Parietal lobe (tissue), 2 donors: ENCODE data around the gene LILRB2. TPM values are rescaled to one million over a fixed set of nuclear protein-coding genes. Genes with fewer than 3 reads are reported as not detected.

Experiments used
- small RNA-seq: library from RNA; depleted of rRNA; stranded (forward); fragments of <200 nt; gene quantifications from one replicate; pipeline ENCODE3, GENCODE V24; 2014; ENCODE audit warnings: low replicate concordance
- total RNA-seq: library from RNA; depleted of rRNA; stranded (reverse); fragments of >200 nt; gene quantifications from one replicate; pipeline ENCODE4 v1.2.3, GENCODE V29; 2014

The LILRB2 gene
- total RNA-seq = not detected

DNA sequence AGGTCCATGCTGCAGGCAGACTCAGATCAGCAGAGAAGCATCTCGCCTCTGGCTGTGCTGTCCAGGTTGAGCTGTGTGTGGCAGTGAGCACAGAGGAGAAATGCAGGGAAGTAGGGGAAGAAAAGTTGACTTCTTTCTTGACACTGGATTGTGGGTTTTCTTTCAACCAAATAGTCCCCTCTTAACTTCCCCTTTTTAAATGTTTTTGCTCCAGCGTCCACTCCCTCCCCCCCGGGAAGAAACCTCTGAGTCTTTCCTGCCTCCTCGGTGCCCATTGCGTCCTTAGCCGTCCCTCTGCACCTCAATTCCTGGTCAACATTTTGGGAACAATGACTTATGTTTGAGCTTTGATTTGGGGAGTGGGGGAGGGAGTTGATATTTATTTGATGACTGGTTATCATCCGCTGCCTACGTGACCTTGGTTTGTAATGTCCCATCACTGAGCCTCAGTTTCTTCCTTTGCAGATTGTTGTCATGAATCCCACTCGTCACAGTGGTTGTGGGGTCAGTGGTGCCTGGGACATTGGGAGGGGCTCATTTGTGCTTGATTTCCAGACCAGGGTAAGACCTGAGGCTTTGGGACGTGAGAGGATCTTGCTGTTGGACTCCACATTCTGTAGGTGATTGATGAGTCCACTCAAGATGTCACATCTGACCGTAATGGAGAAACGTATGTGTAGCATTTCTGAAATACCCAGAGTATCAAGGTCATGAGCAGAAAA lies at the start of gene LILRB2:
Gene LILRB2 (minus strand): TSS at position 104 of the 722 bp plus-strand sequence. CDS start 614 bp downstream, outside the sequence.

DNA sequence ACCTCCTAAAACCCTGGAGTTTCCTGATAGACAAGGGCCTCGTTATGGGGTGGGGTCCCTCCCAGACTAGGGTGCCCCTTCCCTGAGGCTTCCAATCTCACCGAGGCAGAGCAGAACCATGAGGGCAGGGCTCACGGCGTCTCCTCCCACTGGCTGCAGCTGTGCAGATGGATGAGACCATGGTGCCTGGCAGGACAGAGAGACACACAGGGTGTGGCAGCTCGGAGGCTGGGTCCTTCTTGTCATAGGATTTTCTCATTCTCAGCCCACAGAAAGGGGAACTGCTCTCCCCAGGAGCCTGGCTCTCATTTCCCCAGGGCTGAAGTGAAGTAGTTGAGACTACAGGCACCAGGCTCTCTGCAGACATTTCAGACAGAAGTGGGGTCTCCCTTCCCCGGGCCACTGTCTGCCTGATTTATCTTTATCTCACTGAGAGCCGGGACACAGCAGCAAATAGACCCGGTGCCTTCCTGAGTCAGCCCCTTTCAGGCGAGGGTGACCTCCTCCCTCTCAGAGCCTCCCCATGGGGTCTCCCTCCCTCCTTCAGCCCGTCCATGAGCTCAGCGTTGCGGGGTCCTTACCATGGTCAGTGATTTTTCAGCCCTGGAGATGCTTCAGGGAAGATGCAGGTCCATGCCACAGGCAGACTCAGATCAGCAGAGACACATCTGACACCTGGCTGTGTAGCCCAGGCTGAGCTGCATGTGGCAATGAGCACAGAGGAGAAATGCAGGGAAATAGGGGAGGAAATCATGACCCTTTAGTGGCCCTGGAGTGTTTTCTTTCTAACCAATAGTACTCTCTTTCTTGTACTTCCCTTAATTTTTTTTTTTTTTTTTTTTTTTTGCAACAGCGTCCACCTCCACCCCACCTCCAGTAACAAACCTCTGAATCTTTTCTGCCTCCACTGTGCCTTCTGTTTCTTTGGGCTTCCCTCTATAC lies 31.8 kb upstream of the LILRB2 start, which contains the start of gene LILRA5:
Gene LILRA5 (minus strand): TSS at position 731 of the 942 bp plus-strand sequence. CDS start 147 bp downstream, at position 584.

DNA sequence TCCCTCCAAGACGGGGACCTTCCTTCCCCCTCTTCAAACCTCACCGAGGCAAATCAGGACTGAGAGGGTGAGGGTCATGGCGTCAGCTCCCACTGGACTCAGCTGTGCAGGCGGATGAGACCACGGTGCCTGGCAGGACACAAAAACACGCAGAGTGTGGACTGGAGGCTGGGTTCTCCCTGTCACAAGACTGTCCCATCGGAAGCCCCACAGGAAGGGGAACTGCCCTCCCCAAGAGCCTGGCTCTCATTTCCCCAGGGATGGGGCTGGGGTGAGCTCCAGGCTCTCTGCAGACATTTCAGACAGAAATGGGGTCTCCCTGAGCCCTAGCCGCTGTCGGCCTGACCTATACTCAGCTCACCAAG lies 23.8 kb downstream of the LILRB2 start, which contains the start of gene LILRB5:
Gene LILRB5 (minus strand): TSS at position 158 of the 365 bp plus-strand sequence. CDS start 80 bp downstream, at position 78.

DNA sequence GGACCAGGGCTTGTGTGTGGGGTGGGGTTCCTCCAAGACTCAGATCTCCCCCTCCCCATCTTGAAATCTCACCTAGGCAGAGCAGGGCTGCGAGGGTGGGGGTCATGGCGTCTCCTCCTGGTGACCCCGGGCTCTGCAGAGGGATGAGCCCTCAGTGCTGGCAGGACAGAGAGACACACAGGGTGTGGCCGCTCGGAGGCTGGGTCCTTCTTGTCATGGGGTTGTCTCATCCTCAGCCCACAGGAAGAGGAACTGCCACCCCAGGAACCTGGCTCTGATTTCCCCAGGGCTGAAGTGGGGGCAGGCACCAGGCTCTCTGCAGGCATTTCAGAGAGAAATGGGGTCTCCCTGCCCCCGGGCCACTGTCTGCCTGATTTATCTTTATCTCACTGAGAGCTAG lies 38.3 kb downstream of the LILRB2 start, which contains the start of gene LILRA6:
Gene LILRA6 (minus strand): TSS at position 145 of the 400 bp plus-strand sequence.

Small RNA genes lying within 50 kb of the gene (small RNA-seq; reads per million reads assigned to genes)
- gene AC245884.12 = not detected
- gene MIR4752 = not detected
- gene RNU6-1307P = not detected

Other genes starting within 250 kb of the LILRB2 start
- not detected for gene VSTM1, start 217.2 kb downstream of the LILRB2 start, total RNA-seq
- not detected for gene TARM1, start 199.7 kb downstream of the LILRB2 start, total RNA-seq
- not detected for gene OSCAR, start 180.3 kb downstream of the LILRB2 start, total RNA-seq
- 8.1 TPM for gene NDUFA3, start 178.3 kb downstream of the LILRB2 start, total RNA-seq
- 6.3 TPM for gene TFPT, start 165.5 kb downstream of the LILRB2 start, total RNA-seq
- 31.9 TPM for gene PRPF31, start 165.4 kb downstream of the LILRB2 start, total RNA-seq
- gene CNOT3, start 143.3 kb downstream of the LILRB2 start, total RNA-seq = 14.1 TPM
- gene LENG1, start 121.4 kb downstream of the LILRB2 start, total RNA-seq = 4.7 TPM
- gene TMC4, start 108.0 kb downstream of the LILRB2 start, total RNA-seq = 1.3 TPM
- gene MBOAT7, start 91.5 kb downstream of the LILRB2 start, total RNA-seq = 26.3 TPM
- 26.0 TPM for gene TSEN34, start 89.8 kb downstream of the LILRB2 start, total RNA-seq
- gene RPS9, start 80.3 kb downstream of the LILRB2 start, total RNA-seq = 935 TPM
- gene LILRB3, start 58.1 kb downstream of the LILRB2 start, total RNA-seq = not detected
- not detected for gene LILRA6, start 38.3 kb downstream of the LILRB2 start, total RNA-seq
- gene LILRB5, start 23.8 kb downstream of the LILRB2 start, total RNA-seq = not detected
- 0.63 TPM for gene LILRA5, start 32.1 kb upstream of the LILRB2 start, total RNA-seq
- not detected for gene LILRA4, start 58.1 kb upstream of the LILRB2 start, total RNA-seq
- gene LAIR1, start 83.8 kb upstream of the LILRB2 start, total RNA-seq = 1.3 TPM
- 64.5 TPM for gene TTYH1, start 134.4 kb upstream of the LILRB2 start, total RNA-seq
- 89.5 TPM for gene LENG8, start 168.1 kb upstream of the LILRB2 start, total RNA-seq
- gene LENG9, start 182.7 kb upstream of the LILRB2 start, total RNA-seq = 3.4 TPM
- not detected for gene CDC42EP5, start 192.2 kb upstream of the LILRB2 start, total RNA-seq
- not detected for gene LAIR2, start 221.7 kb upstream of the LILRB2 start, total RNA-seq